Breast epithelium (tissue), 4 donors: ENCODE data around the gene WAC. TPM values are rescaled to one million over a fixed set of nuclear protein-coding genes. Genes with fewer than 3 reads are reported as not detected.

Source experiments
- DNase-seq, 2 donors: peaks; one replicate each; pipeline ENCODE4 v3.0.0-alpha.2; 2019; ENCODE audit warnings: low spot score in 2 of 2
- H3K27ac ChIP-seq, 2 donors: fragments of 200-600 bp; sonication (generic) in 1 of 2; one replicate each; pipeline ENCODE4 v1.5.1; 2016 to 2019; ENCODE audit warnings: mild to moderate bottlenecking in 1 of 2
- H3K27me3 ChIP-seq, 2 donors: fragments of 200-600 bp; sonication (generic) in 1 of 2; one replicate each; pipeline versions ENCODE4 v1.5.1 to v1.6.0; 2017 to 2019; ENCODE audit warnings: control low read depth in 1 of 2, mild to moderate bottlenecking in 1 of 2
- H3K36me3 ChIP-seq: fragments of 200-600 bp; one replicate; pipeline ENCODE4 v1.5.1; 2019
- H3K4me1 ChIP-seq, 2 donors: fragments of 200-600 bp; sonication (generic); one replicate each; pipeline ENCODE4 v1.5.1; 2016 to 2019; ENCODE audit warnings: control low read depth in 1 of 2
- H3K4me3 ChIP-seq, 3 donors: fragments of 200-600 bp; sonication (generic); 1 replicate in 2 of 3; 2 replicates in 1 of 3; pipeline ENCODE4 v1.5.1; 2016 to 2019; ENCODE audit warnings: mild to moderate bottlenecking in 3 of 3, moderate library complexity in 2 of 3
- H3K9me3 ChIP-seq, 2 donors: fragments of 200-600 bp; sonication (generic) in 1 of 2; one replicate each; pipeline ENCODE4 v1.5.1; 2016 to 2019; ENCODE audit warnings: control low read depth in 1 of 2
- CTCF ChIP-seq, 3 donors: fragments of 450-650 bp; IDR thresholded peaks; one replicate each; pipeline ENCODE4 v1.5.1; 2016 to 2017; ENCODE audit warnings: antibody characterized with exemption in 3 of 3, mild to moderate bottlenecking in 3 of 3, moderate library complexity in 3 of 3
- POLR2A ChIP-seq: fragments of 450-650 bp; IDR thresholded peaks from one replicate; pipeline ENCODE4 v1.6.1; 2016; ENCODE audit warnings: antibody characterized with exemption, mild to moderate bottlenecking, moderate library complexity
- POLR2AphosphoS5 ChIP-seq, 3 donors: sonication (generic); formaldehyde crosslinking; IDR thresholded peaks; one replicate each; pipeline ENCODE4 v1.6.1; 2017; ENCODE audit warnings: antibody characterized with exemption in 3 of 3
- intact Hi-C: fragments of 100-400 bp; cut with DNase I; formaldehyde crosslinking; loops from one replicate; pipeline ENCODE4 v1.15.1; 2023; ENCODE audit warnings: low total_unique reads
- total RNA-seq, 3 donors: library from RNA; depleted of rRNA; stranded (reverse); fragments of >200 nt; gene quantifications; one replicate each; pipeline ENCODE4 v1.1.0, GENCODE V29; 2016

Gene WAC
- total RNA-seq, 3 donors from 2014 or later, result 124 to 180 (median 142) TPM

GRCh38 chr10:28580825-28581224 is 47.9 kb downstream of the WAC start:
- TF ChIP-seq POLR2A (no peak), POLR2AphosphoS5 (IDR thresholded peaks at IDR 0.05) (no peak), CTCF (IDR thresholded peaks at IDR 0.05) (no peak)
- no peaks in the 10 kb centered on the region for H3K36me3 ChIP-seq
- no peak overlapping the region for H3K27ac ChIP-seq
- H3K4me1 ChIP-seq, result peaks cover 0 to 6% of the 10 kb centered on the region in 2 donors
- no peaks in the 10 kb centered on the region for H3K27me3 ChIP-seq
- intact Hi-C loops, result no loop called here
- no peak for DNase-seq
- H3K4me3 ChIP-seq, result no peak overlapping the region
- no peaks in the 10 kb centered on the region for H3K9me3 ChIP-seq

GRCh38 chr10:28581916-28582315 is 49.0 kb downstream of the WAC start:
- intact Hi-C loops, result no loop called here
- TF ChIP-seq POLR2A (no peak), POLR2AphosphoS5 (IDR thresholded peaks at IDR 0.05) (no peak), CTCF (IDR thresholded peaks at IDR 0.05) (no peak)
- no peaks in the 10 kb centered on the region for H3K36me3 ChIP-seq
- no peak for DNase-seq
- H3K4me3 ChIP-seq, result no peak overlapping the region
- no peak overlapping the region for H3K27ac ChIP-seq
- H3K4me1 ChIP-seq, result no peaks in the 10 kb centered on the region
- H3K27me3 ChIP-seq, result no peaks in the 10 kb centered on the region
- no peaks in the 10 kb centered on the region for H3K9me3 ChIP-seq

- Histone ChIP-seq H3K4me1 (peaks cover 0 to 15% of the 10 kb centered on the region in 2 donors), H3K27ac (no peak overlapping the region), H3K9me3 (no peaks in the 10 kb centered on the region), H3K36me3 (no peaks in the 10 kb centered on the region), H3K4me3 (no peak overlapping the region), H3K27me3 (no peaks in the 10 kb centered on the region)
- intact Hi-C loops, result no loop called here
- DNase-seq, result no peak
- TF ChIP-seq POLR2A, result no peak
- no peak for TF ChIP-seq POLR2AphosphoS5 (IDR thresholded peaks at IDR 0.05)
- TF ChIP-seq CTCF (IDR thresholded peaks at IDR 0.05), result no peak
Observed at GRCh38 chr10:28585076-28585475, 52.2 kb downstream of the WAC start.

GRCh38 chr10:28586176-28586575 is 53.3 kb downstream of the WAC start:
- Histone ChIP-seq H3K27me3 (no peaks in the 10 kb centered on the region), H3K36me3 (peaks cover 4% of the 10 kb centered on the region), H3K27ac (no peak overlapping the region), H3K9me3 (no peaks in the 10 kb centered on the region), H3K4me3 (no peak overlapping the region), H3K4me1 (peaks cover 0 to 15% of the 10 kb centered on the region in 2 donors)
- intact Hi-C loops, result no loop called here
- TF ChIP-seq POLR2AphosphoS5 (IDR thresholded peaks at IDR 0.05) (no peak), POLR2A (no peak), CTCF (IDR thresholded peaks at IDR 0.05) (no peak)
- DNase-seq, result no peak

- TF ChIP-seq CTCF (IDR thresholded peaks at IDR 0.05), result no peak
- TF ChIP-seq POLR2AphosphoS5 (IDR thresholded peaks at IDR 0.05), result no peak
- TF ChIP-seq POLR2A, result no peak
- Histone ChIP-seq H3K9me3 (no peaks in the 10 kb centered on the region), H3K27ac (no peak overlapping the region), H3K27me3 (no peaks in the 10 kb centered on the region), H3K4me1 (peaks cover 0 to 15% of the 10 kb centered on the region in 2 donors), H3K4me3 (no peak overlapping the region), H3K36me3 (peaks cover 7% of the 10 kb centered on the region)
- no peak for DNase-seq
- intact Hi-C loops, result no loop called here
Observed at GRCh38 chr10:28587270-28587969, 54.5 kb downstream of the WAC start.
